ENCODE results near the gene HERC2.

- TF ChIP-seq, protein P1, sequence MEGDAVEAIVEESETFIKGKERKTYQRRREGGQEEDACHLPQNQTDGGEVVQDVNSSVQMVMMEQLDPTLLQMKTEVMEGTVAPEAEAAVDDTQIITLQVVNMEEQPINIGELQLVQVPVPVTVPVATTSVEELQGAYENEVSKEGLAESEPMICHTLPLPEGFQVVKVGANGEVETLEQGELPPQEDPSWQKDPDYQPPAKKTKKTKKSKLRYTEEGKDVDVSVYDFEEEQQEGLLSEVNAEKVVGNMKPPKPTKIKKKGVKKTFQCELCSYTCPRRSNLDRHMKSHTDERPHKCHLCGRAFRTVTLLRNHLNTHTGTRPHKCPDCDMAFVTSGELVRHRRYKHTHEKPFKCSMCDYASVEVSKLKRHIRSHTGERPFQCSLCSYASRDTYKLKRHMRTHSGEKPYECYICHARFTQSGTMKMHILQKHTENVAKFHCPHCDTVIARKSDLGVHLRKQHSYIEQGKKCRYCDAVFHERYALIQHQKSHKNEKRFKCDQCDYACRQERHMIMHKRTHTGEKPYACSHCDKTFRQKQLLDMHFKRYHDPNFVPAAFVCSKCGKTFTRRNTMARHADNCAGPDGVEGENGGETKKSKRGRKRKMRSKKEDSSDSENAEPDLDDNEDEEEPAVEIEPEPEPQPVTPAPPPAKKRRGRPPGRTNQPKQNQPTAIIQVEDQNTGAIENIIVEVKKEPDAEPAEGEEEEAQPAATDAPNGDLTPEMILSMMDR (IDR thresholded peaks at IDR 0.05) = no peak
- no peak for TF ChIP-seq POLR2AphosphoS5 (IDR thresholded peaks at IDR 0.05)
Measured at GRCh38 chr15:28184166-28184565, 137.8 kb downstream of the HERC2 start.
